GM21576 (cell line): Measurements from ENCODE around the gene SEC24A.
A peak's percentile ranks its signal among the peaks of the same experiment; 100 is the strongest.
"Not testable (repeated sequence)": the region's sequence is repeated elsewhere in the genome, so short reads cannot be mapped to it uniquely, and the experiment has no call there.

Experiments used
- ATAC-seq: cut with Tn5 transposase; IDR thresholded peaks from one replicate; pipeline ENCODE4 v1.9.1; 2021; ENCODE audit warnings: mild to moderate bottlenecking, moderate library complexity; ENCODE audit not compliant: unreplicated experiment

SEC24A gene

GRCh38 chr5:134738963-134739661 lies 90.5 kb downstream of the SEC24A start:
- ATAC-seq: no peak

GRCh38 chr5:134741052-134741451 lies 92.5 kb downstream of the SEC24A start:
- no peak for ATAC-seq

GRCh38 chr5:134742134-134742533 lies 93.5 kb downstream of the SEC24A start:
- ATAC-seq: no peak

- ATAC-seq: no peak
Measured at GRCh38 chr5:134749415-134749814, 100.8 kb downstream of the SEC24A start.

- no peak for ATAC-seq
Measured at GRCh38 chr5:134758176-134758503, 109.6 kb downstream of the SEC24A start.

- peak; percentile 97 for ATAC-seq
Measured at GRCh38 chr5:134758504-134759341, 110.1 kb downstream of the SEC24A start, which contains the start of gene DDX46. DDX46 (plus strand) TSS chr5:134758779; CDS start chr5:134758939, 160 bp downstream.

- ATAC-seq: not testable (repeated sequence)
Measured at GRCh38 chr5:134767528-134768291, 119.1 kb downstream of the SEC24A start.

GRCh38 chr5:134769206-134769605 lies 120.6 kb downstream of the SEC24A start:
- ATAC-seq: no peak

GRCh38 chr5:134772461-134773125 lies 124.0 kb downstream of the SEC24A start:
- ATAC-seq: no peak

- no peak for ATAC-seq
Measured at GRCh38 chr5:134777366-134777765, 128.8 kb downstream of the SEC24A start.
